Diencephalon (tissue), 1 donor: Measurements from ENCODE around the gene DTX3L. TPM values are rescaled to one million over a fixed set of nuclear protein-coding genes. Genes with fewer than 3 reads are reported as not detected.

ENCODE experiments used
- total RNA-seq: library from RNA; depleted of rRNA; stranded (reverse); fragments of >200 nt; gene quantifications from one replicate; pipeline ENCODE4 v1.2.3, GENCODE V29; 2014

DTX3L gene
- 6.7 TPM for total RNA-seq

GRCh38 chr3:122564155-122564912 lies at the start of gene DTX3L, which contains the start of gene PARP9:
Gene DTX3L (plus strand): TSS chr3:122564338. CDS start chr3:122564427, 89 bp downstream.
Gene PARP9 (minus strand): TSS chr3:122564300. CDS start chr3:122559620, 4,680 bp downstream.

GRCh38 chr3:122577409-122578031 lies 13.4 kb downstream of the DTX3L start, which contains the start of gene PARP15:
Gene PARP15 (plus strand): TSS chr3:122577650. CDS start chr3:122577668, 18 bp downstream.

Other genes with a start within 250 kb of the DTX3L start
- gene CSTA, start 239.1 kb upstream of the DTX3L start, total RNA-seq = 1.4 TPM
- 24.7 TPM for gene MIX23, start 181.1 kb upstream of the DTX3L start, total RNA-seq
- gene FAM162A, start 180.2 kb upstream of the DTX3L start, total RNA-seq = 15.9 TPM
- gene WDR5B, start 148.3 kb upstream of the DTX3L start, total RNA-seq = 6.0 TPM
- gene KPNA1, start 49.4 kb upstream of the DTX3L start, total RNA-seq = 56.1 TPM
- 9.7 TPM for gene PARP9, start within 50 bp of the DTX3L start, total RNA-seq
- gene PARP15, start 13.3 kb downstream of the DTX3L start, total RNA-seq = under 0.01 TPM
- 15.0 TPM for gene PARP14, start 116.5 kb downstream of the DTX3L start, total RNA-seq
- 6.5 TPM for gene HSPBAP1, start 229.5 kb downstream of the DTX3L start, total RNA-seq
- gene SLC49A4, start 230.7 kb downstream of the DTX3L start, total RNA-seq = 32.1 TPM